ENCODE data around the gene COL28A1.

DNA sequence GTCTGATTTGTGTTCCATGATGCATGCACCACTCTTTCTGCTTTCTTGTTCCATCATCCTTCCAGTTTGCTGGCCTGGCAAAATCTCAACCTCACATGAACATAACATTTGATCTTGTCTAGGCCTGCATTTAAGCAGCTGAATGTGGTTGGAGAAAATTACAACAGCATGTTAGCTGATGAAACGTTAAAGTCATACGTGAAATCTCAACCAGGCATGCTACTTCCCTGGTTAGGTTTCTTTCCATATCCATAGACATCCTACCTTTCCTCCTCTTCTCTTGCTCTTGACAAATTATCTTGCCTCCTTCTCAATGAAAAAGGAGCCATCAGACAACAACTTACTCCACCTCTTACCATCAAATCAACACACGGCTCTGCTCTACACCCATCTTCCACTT lies 199.8 kb downstream of the COL28A1 start:
- TF ChIP-seq, protein P1, sequence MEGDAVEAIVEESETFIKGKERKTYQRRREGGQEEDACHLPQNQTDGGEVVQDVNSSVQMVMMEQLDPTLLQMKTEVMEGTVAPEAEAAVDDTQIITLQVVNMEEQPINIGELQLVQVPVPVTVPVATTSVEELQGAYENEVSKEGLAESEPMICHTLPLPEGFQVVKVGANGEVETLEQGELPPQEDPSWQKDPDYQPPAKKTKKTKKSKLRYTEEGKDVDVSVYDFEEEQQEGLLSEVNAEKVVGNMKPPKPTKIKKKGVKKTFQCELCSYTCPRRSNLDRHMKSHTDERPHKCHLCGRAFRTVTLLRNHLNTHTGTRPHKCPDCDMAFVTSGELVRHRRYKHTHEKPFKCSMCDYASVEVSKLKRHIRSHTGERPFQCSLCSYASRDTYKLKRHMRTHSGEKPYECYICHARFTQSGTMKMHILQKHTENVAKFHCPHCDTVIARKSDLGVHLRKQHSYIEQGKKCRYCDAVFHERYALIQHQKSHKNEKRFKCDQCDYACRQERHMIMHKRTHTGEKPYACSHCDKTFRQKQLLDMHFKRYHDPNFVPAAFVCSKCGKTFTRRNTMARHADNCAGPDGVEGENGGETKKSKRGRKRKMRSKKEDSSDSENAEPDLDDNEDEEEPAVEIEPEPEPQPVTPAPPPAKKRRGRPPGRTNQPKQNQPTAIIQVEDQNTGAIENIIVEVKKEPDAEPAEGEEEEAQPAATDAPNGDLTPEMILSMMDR (IDR thresholded peaks at IDR 0.05) = no peak
- TF ChIP-seq EZH2 (IDR thresholded peaks at IDR 0.05) (no peak), EZH2phosphoT487 (IDR thresholded peaks at IDR 0.05) (no peak)

Measured in neural progenitor cell (in vitro differentiated cells).